ENCODE results near the gene PARP1.

PARP1 gene

DNA sequence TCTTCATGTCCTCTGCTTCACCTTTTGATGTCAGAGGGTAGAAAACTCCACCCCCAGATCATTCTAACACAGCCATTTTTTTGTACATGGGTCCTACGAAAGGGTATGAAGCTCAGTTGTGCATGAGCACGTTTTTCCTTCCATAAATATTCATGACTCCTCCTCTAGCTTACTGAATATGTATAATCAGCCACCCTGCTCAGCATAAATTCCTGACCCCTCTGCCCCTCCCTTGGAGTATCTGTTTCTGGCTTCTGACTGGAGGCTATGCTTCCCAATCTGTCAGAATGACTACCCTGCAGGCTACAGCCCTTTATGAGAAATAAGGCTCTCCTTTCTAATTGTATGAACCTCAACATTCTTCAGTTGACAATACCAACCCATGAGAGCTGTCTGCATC lies 42.8 kb upstream of the PARP1 start:
- H3K4me1 Mint-ChIP-seq, result peaks cover 25% of the 10 kb centered on the region
- peaks cover 11% of the 10 kb centered on the region for H3K27me3 Mint-ChIP-seq (ENCODE audit: low read depth)
- no peak overlapping the region for H3K4me3 Mint-ChIP-seq
- H3K36me3 Mint-ChIP-seq (ENCODE audit: low read depth), result no peaks in the 10 kb centered on the region
- TF ChIP-seq, protein P1, sequence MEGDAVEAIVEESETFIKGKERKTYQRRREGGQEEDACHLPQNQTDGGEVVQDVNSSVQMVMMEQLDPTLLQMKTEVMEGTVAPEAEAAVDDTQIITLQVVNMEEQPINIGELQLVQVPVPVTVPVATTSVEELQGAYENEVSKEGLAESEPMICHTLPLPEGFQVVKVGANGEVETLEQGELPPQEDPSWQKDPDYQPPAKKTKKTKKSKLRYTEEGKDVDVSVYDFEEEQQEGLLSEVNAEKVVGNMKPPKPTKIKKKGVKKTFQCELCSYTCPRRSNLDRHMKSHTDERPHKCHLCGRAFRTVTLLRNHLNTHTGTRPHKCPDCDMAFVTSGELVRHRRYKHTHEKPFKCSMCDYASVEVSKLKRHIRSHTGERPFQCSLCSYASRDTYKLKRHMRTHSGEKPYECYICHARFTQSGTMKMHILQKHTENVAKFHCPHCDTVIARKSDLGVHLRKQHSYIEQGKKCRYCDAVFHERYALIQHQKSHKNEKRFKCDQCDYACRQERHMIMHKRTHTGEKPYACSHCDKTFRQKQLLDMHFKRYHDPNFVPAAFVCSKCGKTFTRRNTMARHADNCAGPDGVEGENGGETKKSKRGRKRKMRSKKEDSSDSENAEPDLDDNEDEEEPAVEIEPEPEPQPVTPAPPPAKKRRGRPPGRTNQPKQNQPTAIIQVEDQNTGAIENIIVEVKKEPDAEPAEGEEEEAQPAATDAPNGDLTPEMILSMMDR (IDR thresholded peaks at IDR 0.05; ENCODE audit: unreplicated experiment in 3 of 3), result no peak
- peaks cover 3% of the 10 kb centered on the region for H3K9me3 Mint-ChIP-seq
- no peak overlapping the region for H3K27ac Mint-ChIP-seq

GRCh38 chr1:226449823-226450222 lies 41.9 kb upstream of the PARP1 start:
- no peak overlapping the region for H3K4me3 Mint-ChIP-seq
- TF ChIP-seq, protein P1 (IDR thresholded peaks at IDR 0.05; ENCODE audit: unreplicated experiment in 3 of 3), result no peak
- no peaks in the 10 kb centered on the region for H3K36me3 Mint-ChIP-seq (ENCODE audit: low read depth)

GRCh38 chr1:226447932-226448665 lies 40.2 kb upstream of the PARP1 start:
- Mint-ChIP-seq H3K9me3 (peaks cover 3% of the 10 kb centered on the region), H3K27ac (no peak overlapping the region), H3K4me1 (peaks cover 15% of the 10 kb centered on the region), H3K36me3 (ENCODE audit: low read depth) (no peaks in the 10 kb centered on the region), H3K4me3 (no peak overlapping the region), H3K27me3 (ENCODE audit: low read depth) (peaks cover 9% of the 10 kb centered on the region)
- TF ChIP-seq, protein P1 (IDR thresholded peaks at IDR 0.05; ENCODE audit: unreplicated experiment in 3 of 3), result no peak

More at GRCh38 chr1:226449823-226450222, 41.9 kb upstream of the PARP1 start:
- H3K27ac Mint-ChIP-seq, result no peak overlapping the region
- H3K9me3 Mint-ChIP-seq, result peaks cover 3% of the 10 kb centered on the region
- H3K4me1 Mint-ChIP-seq, result peaks cover 25% of the 10 kb centered on the region
- peaks cover 11% of the 10 kb centered on the region for H3K27me3 Mint-ChIP-seq (ENCODE audit: low read depth)

DNA sequence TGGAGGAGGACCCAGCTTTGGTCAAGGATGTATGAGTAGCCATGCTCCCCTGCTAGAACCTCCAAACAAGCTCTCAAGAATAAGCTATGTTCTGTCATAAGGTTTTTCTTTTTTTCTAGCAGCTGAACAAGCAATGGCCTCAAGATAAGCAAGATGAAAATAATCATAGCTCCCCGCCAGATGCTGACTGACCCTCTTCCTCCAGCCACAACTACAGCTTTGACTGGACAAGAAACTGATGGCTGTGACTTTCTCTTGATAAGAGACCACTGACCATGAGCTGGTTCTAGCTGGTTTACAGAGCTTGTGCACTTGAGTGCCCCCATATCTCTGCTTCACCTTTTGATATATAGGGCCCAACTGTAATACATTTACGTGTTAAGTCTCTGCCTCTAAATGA lies 38.2 kb upstream of the PARP1 start:
- no peak overlapping the region for H3K4me3 Mint-ChIP-seq
- H3K27ac Mint-ChIP-seq, result no peak overlapping the region
- peaks cover 5% of the 10 kb centered on the region for H3K4me1 Mint-ChIP-seq
- TF ChIP-seq, protein P1 (IDR thresholded peaks at IDR 0.05; ENCODE audit: unreplicated experiment in 3 of 3), result no peak
- peaks cover 3% of the 10 kb centered on the region for H3K9me3 Mint-ChIP-seq
- H3K36me3 Mint-ChIP-seq (ENCODE audit: low read depth), result no peaks in the 10 kb centered on the region
- H3K27me3 Mint-ChIP-seq (ENCODE audit: low read depth), result peaks cover 12% of the 10 kb centered on the region

DNA sequence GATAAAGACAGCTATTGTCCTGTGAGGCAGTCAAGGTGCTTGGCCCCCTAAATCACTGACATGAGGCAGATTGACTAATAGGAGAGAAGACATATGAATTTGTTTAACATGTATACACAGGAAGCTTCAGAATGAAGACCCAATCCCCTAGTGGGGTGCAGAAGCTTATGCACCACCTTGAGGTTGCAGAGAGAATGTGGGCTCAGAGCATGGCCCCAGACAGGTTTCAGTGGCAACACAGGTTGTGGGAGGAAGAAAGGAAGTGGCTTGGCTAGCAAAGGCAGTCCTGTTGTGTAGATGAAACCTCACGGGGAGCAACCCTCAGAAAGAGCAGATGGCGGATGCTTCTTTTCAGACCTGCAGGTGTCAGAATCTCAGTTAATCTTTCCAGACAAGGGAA lies 37.0 kb upstream of the PARP1 start:
- Mint-ChIP-seq H3K4me1 (peaks cover 5% of the 10 kb centered on the region), H3K4me3 (no peak overlapping the region), H3K9me3 (no peaks in the 10 kb centered on the region), H3K27ac (no peak overlapping the region), H3K36me3 (ENCODE audit: low read depth) (no peaks in the 10 kb centered on the region), H3K27me3 (ENCODE audit: low read depth) (peaks cover 12% of the 10 kb centered on the region)
- TF ChIP-seq, protein P1 (IDR thresholded peaks at IDR 0.05; ENCODE audit: unreplicated experiment in 3 of 3), result no peak

DNA sequence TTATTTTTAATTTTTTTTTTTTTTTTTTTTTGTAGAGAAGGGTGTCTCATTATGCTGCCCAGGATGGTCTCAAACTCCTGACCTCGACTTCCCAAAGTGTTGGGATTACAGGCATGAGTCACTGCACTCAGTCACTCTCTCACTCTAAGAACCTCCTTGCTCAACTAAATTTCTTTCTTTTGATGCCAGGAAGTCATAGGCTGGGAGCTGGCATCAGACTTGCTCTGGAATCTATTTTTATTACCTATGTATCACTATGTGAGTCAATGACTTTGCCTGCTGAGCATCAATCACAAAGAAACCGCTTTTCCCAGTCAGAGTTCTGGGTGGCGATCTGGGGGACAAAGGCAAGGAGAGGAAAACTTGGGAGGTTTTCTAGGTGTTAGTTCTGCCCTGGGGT lies 35.5 kb upstream of the PARP1 start:
- TF ChIP-seq, protein P1 (IDR thresholded peaks at IDR 0.05; ENCODE audit: unreplicated experiment in 3 of 3), result no peak
- H3K27me3 Mint-ChIP-seq (ENCODE audit: low read depth), result peaks cover 14% of the 10 kb centered on the region
- H3K27ac Mint-ChIP-seq, result no peak overlapping the region

More for the DNA sequence above, 35.5 kb upstream of the PARP1 start:
- Mint-ChIP-seq H3K9me3 (no peaks in the 10 kb centered on the region), H3K4me3 (no peak overlapping the region), H3K36me3 (ENCODE audit: low read depth) (no peaks in the 10 kb centered on the region), H3K4me1 (peaks cover 5% of the 10 kb centered on the region)
